RCC 7860 (cell line): ENCODE measurements around the gene MAK.
"Not testable (repeated sequence)": the region's sequence is repeated elsewhere in the genome, so short reads cannot be mapped to it uniquely, and the experiment has no call there.

ENCODE experiments used
- DNase-seq: peaks from one replicate; pipeline ENCODE4 v3.0.0-alpha.2; 2015; ENCODE audit warnings: low spot score
- FAIRE-seq: peaks from 2 replicates; lab custom pipeline; 2012; peaks lifted over from hg19 to GRCh38; lab: Jason Lieb, UNC

MAK gene

DNA sequence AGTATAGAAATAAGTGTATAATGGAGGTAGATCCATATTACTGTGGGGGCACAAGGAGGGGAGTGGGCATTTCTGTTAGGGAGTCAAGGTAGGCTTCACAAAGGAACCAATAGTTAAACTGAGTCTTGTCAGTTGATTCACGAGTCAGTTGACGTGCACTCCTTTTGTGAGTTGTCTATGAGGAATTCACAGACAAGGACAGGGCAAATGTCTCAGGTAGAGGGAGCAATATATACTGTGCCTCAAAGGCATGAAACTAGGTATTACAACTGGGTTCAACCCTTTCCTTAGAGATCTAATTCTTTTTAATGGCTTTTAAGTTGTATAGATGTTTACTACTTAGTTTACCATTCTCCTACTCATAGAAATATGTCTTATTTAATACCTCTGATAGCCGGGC is 104.5 kb downstream of the MAK start:
- no peak for DNase-seq
- no peak for FAIRE-seq

DNA sequence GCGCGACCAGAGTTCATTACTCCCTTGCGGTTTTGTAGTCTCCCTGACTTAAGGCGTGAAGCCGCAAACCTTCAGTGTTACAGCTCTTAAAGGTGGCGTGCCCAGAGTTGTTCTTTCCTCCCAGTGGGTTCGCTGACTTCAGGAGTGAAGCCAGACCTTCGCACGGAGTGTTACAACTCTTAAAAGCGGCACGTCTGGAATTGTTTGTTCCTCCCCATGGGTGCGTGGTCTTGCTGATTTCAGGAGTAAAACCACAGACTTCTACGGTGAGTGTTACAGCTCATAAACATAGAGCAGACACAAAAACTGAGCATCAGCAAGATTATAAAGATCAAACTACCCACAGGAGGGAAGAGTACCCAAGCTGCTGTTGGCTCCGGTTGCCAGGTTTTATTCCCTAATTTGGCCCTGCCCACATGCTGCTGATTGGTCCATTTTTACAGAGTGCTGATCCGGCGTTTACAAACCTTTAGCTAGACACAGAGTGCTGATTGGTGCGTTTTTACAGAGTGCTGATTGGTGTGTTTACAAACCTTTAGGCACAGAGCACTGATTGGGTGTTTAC is 105.1 kb downstream of the MAK start:
- no peak for DNase-seq
- FAIRE-seq: no peak

DNA sequence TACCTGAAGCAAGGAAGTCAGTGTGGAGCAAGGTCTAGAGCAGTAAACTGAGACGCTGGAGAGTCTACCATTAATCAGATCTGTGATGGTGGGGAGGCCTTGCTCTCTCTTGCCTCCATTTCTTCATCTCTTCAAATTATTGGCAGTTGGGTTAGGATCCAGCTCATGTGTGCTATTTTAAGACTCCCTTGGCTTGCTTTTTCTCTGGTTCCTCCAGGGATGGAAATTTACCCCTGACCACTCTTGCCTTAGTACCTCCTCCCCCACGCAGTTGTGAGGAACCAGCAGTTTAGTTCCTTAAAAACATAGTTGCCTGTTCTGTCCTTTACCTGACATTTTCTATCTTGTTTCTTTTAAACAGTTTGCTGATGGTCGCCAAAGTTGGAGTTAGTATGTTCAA is 108.1 kb downstream of the MAK start:
- FAIRE-seq (no peak), DNase-seq (no peak)

DNA sequence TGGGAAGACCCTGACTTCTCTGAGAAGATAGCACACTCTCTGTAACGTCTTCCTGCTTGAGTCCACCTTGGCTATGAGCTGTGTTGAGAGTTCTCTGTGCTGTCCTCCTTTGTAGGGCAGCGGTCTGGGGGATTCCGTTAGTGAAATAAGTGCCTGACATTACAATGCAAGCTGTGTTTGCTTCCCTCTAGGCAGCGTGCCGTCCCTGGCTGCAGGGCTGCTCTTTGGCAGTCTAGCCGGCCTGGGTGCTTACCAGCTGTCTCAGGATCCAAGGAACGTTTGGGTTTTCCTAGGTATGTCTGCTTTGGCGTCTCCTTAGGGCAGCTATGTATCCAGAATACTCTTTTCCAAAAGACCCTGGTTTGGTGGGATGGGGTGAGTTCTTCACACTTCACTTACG is 112.6 kb downstream of the MAK start:
- FAIRE-seq (no peak), DNase-seq (no peak)

DNA sequence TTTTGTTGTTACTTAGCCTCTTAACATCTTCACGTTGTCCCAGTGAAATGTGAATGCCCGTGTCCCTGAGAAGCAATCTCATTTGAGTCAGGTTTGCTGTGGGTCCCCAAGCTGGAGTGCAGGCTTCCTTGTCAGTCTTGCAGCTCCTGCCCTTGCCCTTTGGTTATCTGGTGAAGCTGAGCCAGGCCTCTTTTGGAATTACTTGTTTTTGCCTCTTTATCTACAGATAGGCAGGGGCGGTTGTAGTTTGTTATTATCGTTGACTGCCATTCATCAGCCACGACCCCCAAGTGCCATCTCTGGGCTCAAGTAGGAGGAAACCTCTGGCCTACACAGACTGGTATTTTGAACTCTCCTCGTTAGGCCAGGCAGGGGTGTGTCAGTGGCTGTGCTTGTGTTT is 113.3 kb downstream of the MAK start:
- no peak for FAIRE-seq

DNA sequence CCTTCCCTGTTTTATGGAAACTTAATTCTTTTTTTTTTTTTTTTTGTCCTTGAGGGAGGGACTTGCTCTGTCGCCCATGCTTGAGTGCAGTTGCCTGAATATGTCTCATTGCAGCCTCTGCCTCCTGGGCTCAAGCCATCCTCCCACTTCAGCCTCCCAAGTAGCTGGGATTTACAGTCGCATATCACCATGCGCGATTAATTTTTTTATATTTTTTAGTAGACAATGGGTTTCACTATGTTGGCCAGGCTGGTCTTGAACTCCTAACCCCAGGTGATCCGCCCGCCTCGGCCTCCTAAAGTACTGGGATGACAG is 114.8 kb downstream of the MAK start:
- FAIRE-seq: no peak
- no peak for DNase-seq

More for the DNA sequence above, 113.3 kb downstream of the MAK start:
- no peak for DNase-seq

DNA sequence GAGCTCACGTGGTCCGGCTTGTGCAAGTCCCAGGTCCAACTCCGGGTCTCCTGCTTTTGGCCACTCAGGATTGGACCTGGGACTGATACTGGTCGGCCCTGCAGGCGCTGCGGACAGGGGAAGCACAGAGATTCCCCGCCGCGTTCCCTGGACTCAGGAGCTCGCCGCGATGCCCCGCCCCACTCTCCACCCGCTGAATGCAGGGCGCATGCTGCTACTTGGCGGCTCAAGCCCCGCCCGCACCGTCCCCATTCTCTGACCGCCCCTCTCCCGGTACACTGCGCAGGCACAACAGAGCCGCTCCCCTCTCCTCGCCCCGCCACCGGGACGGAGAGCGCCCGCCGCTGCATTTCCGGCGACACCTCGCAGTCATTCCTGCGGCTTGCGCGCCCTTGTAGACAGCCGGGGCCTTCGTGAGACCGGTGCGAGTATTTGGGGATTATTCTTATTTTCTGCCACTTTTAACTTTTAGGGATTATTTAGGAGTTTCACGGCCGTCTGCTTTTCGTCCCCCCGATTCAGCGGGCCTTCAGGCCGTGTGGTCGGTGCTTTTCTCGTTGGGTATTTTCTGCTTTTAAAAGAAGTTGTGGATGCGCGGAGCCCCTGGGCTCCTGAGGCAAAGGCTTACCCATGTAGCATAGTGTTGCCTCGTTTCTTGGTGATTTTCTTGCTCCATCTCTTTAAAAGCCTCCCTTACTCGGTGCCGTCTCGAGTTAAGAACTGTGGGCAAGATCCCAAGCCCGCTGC is 115.3 kb downstream of the MAK start, which contains the start of gene TMEM14C:
Gene TMEM14C (plus strand): TSS at position 251 of the 747 bp plus-strand sequence. CDS start 1,544 bp downstream, outside the sequence.
- peak; percentile 63 for FAIRE-seq
- DNase-seq: peak; percentile 93

DNA sequence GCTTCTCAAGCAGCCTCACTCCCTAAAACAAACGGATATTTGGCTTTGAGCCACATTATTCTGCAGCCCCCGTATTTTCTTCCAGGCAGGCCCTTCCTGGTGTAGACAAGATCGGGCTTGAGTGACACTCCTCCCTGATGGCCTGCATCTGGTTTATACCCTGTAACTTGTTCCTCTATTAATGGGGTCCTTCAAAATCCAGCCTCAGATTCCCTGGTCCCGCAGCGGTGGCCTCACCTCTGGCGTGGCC is 115.8 kb downstream of the MAK start:
- FAIRE-seq (no peak), DNase-seq (no peak)

DNA sequence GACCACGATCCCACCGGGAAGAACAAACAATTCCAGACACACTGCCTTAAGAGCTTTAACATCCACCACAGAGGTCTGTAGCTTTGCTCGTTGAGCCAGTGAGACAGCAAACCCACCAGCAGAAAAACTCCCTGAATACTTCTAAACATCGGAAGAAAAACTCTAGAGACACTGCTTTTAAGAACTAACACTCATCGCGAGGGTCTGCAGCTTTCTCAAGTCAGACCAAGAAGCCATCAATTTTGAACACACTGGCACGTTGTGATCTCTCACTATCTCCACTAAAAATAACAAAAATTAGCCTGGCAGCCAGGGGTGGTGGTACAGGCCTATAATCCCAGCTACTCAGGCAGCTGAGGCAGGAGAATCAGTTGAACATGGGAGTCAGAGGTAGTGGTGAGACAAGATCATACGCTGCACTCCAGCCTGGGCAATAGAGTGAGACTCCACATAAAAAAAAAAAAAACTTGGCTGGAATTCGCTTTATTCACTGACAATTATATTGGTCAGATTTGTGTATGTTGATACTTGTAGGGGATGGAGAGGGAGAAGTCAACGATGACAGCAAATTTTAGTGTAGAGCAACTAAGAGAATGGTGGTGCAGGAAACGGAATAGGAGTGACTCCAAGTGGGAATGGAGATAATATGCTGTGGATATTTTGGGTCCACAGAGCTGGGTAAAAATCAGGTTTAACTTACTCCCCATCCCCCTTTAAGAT is 116.3 kb downstream of the MAK start:
- no peak for DNase-seq
- FAIRE-seq: no peak

DNA sequence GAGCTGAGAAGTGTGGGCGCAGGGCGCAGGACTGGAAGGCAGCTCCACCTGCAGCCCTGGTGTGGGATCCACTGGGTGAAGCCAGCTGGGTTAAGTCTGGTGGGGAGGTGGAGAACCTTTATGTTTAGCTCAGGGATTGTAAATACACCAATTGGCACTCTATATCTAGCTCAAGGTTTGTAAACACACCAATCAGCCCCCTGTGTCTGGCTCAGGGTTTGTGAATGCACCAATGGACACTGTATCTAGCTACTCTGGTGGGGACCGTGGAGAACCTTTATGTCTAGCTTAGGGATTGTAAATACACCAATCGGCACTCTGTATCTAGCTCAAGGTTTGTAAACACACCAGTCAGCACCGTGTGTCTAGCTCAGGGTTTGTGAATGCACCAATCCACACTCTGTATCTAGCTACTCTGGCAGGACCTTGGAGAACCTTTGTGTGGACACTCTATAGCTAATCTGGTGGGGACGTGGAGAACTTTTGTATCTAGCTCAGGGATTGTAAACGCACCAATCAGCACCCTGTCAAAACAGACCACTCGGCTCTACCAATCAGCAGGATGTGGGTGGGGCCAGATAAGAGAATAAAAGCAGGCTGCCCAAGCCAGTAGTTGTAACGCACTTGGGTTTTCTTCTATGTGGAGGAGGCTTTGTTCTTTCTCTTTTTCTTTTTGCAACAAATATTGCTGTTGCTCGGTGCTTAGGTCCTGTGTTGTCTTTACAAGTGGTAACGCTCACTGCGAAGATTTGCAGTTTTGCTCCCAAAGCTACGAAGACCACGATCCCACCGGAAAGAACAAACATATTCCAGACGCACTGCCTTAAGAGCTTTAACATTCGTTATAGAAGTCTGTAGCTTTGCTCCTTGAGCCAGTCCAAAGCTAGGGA is 117.1 kb downstream of the MAK start:
- not testable (repeated sequence) for FAIRE-seq, DNase-seq

DNA sequence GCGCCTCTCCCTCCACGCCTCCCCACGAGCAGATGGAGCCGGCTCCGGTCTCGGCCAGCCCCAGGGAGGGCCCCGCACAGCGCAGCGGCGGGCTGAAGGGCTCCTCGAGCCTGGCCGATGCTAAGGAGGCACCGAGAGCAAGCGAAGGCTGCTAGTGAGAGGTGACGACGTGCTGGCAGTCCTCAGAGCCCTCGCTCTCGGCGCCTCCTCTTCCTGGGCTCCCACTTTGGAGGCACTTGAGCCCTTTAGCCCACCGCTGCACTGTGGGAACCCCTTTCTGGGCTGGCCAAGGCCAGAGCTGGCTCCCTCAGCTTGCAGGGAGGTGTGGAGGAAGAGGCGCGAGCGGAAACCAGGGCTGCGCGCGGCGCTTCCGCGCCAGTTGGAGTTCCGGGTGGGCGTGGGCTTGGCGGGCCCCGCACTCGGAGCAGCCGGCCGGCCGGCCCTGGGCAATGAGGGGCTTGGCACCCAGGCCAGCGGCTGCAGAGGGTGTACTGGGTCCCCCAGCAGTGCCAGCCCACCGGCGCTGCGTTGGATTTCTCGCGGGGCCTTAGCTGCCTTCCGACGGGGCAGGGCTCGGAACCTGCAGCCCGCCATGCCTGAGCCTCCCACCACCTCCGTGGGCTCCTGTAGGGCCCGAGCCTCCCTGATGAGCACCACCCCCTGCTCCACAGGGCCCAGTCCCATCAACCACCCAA is 117.9 kb downstream of the MAK start:
- FAIRE-seq (no peak), DNase-seq (no peak)

DNA sequence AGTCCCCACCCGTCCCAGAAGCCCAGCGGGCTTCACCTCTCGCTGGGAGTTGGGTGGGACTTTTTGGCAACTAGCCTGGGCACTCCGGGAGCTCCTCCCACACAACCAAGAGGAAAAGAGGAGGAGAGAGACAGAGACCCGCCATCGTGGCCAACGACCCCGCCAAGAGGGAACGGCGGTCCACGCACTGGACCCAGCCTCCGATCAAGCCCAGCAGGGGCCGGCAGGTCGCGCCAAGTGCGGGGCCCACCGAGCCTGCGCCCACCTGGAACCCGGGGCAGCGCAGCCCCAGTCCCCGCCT is 118.4 kb downstream of the MAK start:
- no peak for DNase-seq
- FAIRE-seq: no peak

DNA sequence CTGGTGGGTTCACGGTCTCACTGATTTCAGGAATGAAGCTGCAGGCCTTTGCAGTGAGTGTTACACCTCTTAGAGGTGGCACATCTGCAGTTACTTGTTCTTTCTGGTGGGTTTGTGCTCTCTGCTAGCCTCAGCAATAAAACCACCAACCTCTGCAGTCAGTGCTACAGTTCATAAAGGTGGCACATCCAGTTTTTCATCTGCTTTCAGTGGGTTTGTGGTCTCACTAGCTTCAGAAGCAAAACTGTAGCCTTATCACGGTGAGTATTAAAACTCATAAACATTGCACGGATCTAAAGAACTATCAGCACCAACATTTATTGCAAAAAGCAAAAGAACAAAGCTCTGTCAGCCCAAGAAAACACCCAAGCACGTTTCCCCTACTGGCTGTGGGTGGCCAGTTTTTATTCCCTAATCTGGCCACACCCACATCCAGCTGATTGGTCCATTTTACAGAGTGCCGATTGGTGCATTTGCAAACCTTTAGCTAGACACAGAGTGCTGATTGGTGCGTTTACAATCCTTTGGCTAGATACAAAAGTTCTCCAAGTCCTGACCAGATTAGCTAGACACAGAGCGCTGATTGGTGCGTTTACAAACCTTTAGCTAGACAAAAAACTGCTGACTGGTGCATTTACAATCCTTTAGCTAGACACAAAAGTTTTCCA is 118.9 kb downstream of the MAK start:
- FAIRE-seq: no peak
- no peak for DNase-seq

DNA sequence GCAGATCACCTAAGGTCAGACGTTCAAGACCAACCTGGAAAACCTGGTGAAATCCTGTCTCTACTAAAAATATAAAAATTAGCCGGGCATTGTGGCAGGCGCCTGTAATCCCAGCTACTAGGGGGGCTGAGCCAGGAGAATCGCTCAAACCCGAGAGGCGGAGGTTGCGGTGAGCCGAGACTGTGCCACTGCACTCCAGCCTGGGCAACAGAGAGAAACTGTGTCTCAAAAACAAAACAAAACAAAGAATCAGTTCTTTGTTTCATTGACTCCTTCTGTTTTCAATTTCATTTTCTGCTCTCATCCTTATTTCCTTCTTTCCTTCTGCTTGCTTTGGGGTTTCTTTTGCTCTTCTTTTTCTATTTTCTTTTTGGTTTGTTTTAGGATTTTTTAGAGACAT is 124.4 kb downstream of the MAK start:
- no peak for DNase-seq
- FAIRE-seq: no peak
